Measurements from ENCODE around the gene STARD3NL. TPM values are rescaled to one million over a fixed set of nuclear protein-coding genes. Genes with fewer than 3 reads are reported as not detected.

The STARD3NL gene
- total RNA-seq, 4 donors from 2014 or later, result 28.3 to 42.9 (median 35.6) TPM

GRCh38 chr7:38222481-38223096 is 44.5 kb downstream of the STARD3NL start:
- Histone ChIP-seq H3K36me3 (peaks cover 0 to 60% (median 0%) of the 10 kb centered on the region in 3 donors), H3K9me3 (no peaks in the 10 kb centered on the region), H3K27me3 (no peaks in the 10 kb centered on the region), H3K27ac (peak overlapping the region in 1 of 4 donors; percentile 4), H3K4me1 (peaks cover 0 to 8% (median 0%) of the 10 kb centered on the region in 4 donors), H3K4me3 (no peak overlapping the region)
- WGBS, 2 donors, result 63 to 66% methylated on average over 5 of the region's 5 CpGs
- DNase-seq (ENCODE audit: low spot score in 2 of 2), result peak in 1 of 2 donors; percentile 82
- no peak for TF ChIP-seq POLR2A (IDR thresholded peaks at IDR 0.05)
- no peak for TF ChIP-seq EP300 (IDR thresholded peaks at IDR 0.05)
- peak; percentile 79 to 85 (median 83) for TF ChIP-seq CTCF (IDR thresholded peaks at IDR 0.05)

GRCh38 chr7:38223306-38223705 is 45.3 kb downstream of the STARD3NL start:
- TF ChIP-seq POLR2A (IDR thresholded peaks at IDR 0.05), result no peak
- TF ChIP-seq EP300 (IDR thresholded peaks at IDR 0.05), result no peak
- no peak for TF ChIP-seq CTCF (IDR thresholded peaks at IDR 0.05)
- no peak overlapping the region for H3K4me3 ChIP-seq
- H3K4me1 ChIP-seq, result peaks cover 0 to 8% (median 0%) of the 10 kb centered on the region in 4 donors
- H3K27ac ChIP-seq, result no peak overlapping the region
- H3K36me3 ChIP-seq, result peaks cover 0 to 57% (median 0%) of the 10 kb centered on the region in 3 donors
- 93 to 96% methylated on average over 2 of the region's 2 CpGs for WGBS, 2 donors
- no peaks in the 10 kb centered on the region for H3K9me3 ChIP-seq
- H3K27me3 ChIP-seq, result no peaks in the 10 kb centered on the region
- no peak for DNase-seq (ENCODE audit: low spot score in 2 of 2)

- 89 to 90% methylated on average over 5 of the region's 5 CpGs for WGBS, 2 donors
- Histone ChIP-seq H3K27ac (no peak overlapping the region), H3K4me1 (peaks cover 0 to 8% (median 0%) of the 10 kb centered on the region in 4 donors), H3K36me3 (peaks cover 0 to 53% (median 2%) of the 10 kb centered on the region in 3 donors), H3K4me3 (no peak overlapping the region), H3K9me3 (no peaks in the 10 kb centered on the region), H3K27me3 (no peaks in the 10 kb centered on the region)
- no peak for TF ChIP-seq EP300 (IDR thresholded peaks at IDR 0.05)
- no peak for TF ChIP-seq CTCF (IDR thresholded peaks at IDR 0.05)
- TF ChIP-seq POLR2A (IDR thresholded peaks at IDR 0.05), result no peak
- no peak for DNase-seq (ENCODE audit: low spot score in 2 of 2)
These were observed 46.3 kb downstream of the STARD3NL start for GRCh38 chr7:38224392-38224791.

GRCh38 chr7:38229386-38229785 is 51.3 kb downstream of the STARD3NL start:
- Histone ChIP-seq H3K4me3 (no peak overlapping the region), H3K4me1 (no peaks in the 10 kb centered on the region), H3K27me3 (no peaks in the 10 kb centered on the region), H3K36me3 (peaks cover 0 to 58% (median 10%) of the 10 kb centered on the region in 3 donors), H3K27ac (no peak overlapping the region), H3K9me3 (no peaks in the 10 kb centered on the region)
- 81 to 84% methylated on average over 6 of the region's 6 CpGs for WGBS, 2 donors
- TF ChIP-seq POLR2A (IDR thresholded peaks at IDR 0.05) (no peak), EP300 (IDR thresholded peaks at IDR 0.05) (no peak), CTCF (IDR thresholded peaks at IDR 0.05) (no peak)
- DNase-seq (ENCODE audit: low spot score in 2 of 2), result no peak

- no peaks in the 10 kb centered on the region for H3K4me1 ChIP-seq
- H3K27ac ChIP-seq, result no peak overlapping the region
- H3K27me3 ChIP-seq, result no peaks in the 10 kb centered on the region
- TF ChIP-seq POLR2A (IDR thresholded peaks at IDR 0.05) (no peak), CTCF (IDR thresholded peaks at IDR 0.05) (no peak), EP300 (IDR thresholded peaks at IDR 0.05) (no peak)
- WGBS, 2 donors, result 78 to 82% methylated on average over 6 of the region's 6 CpGs
- H3K36me3 ChIP-seq, result peaks cover 0 to 52% (median 10%) of the 10 kb centered on the region in 3 donors
- H3K4me3 ChIP-seq, result no peak overlapping the region
- H3K9me3 ChIP-seq, result no peaks in the 10 kb centered on the region
- no peak for DNase-seq (ENCODE audit: low spot score in 2 of 2)
These were observed 52.0 kb downstream of the STARD3NL start for GRCh38 chr7:38229884-38230642.

All from tibial nerve (tissue), 4 donors.